GDM1 (cell line): ENCODE results near the gene HIPK1.
"Not testable (repeated sequence)": the region's sequence is repeated elsewhere in the genome, so short reads cannot be mapped to it uniquely, and the experiment has no call there.

Source experiments
- DNase-seq: peaks from one replicate; lab custom pipeline; 2025; lab: John Stamatoyannopoulos, UW

The HIPK1 gene

GRCh38 chr1:114015075-114015474 is 86.0 kb downstream of the HIPK1 start:
- no peak for DNase-seq

GRCh38 chr1:114019724-114020123 is 90.6 kb downstream of the HIPK1 start:
- DNase-seq: not testable (repeated sequence)

- DNase-seq: no peak
Measured at GRCh38 chr1:114021665-114022099, 92.6 kb downstream of the HIPK1 start.

- DNase-seq: no peak
Measured at GRCh38 chr1:114022877-114023276, 93.8 kb downstream of the HIPK1 start.

GRCh38 chr1:114023377-114023776 is 94.3 kb downstream of the HIPK1 start:
- DNase-seq: no peak

- no peak for DNase-seq
Measured at GRCh38 chr1:114024049-114024448, 94.9 kb downstream of the HIPK1 start.

GRCh38 chr1:114025609-114026401 is 96.7 kb downstream of the HIPK1 start:
- DNase-seq: no peak

GRCh38 chr1:114026797-114027196 is 97.7 kb downstream of the HIPK1 start:
- no peak for DNase-seq
